T47D (cell line): ENCODE data around the gene ROBO4.

Experiments
- DNase-seq, 2 experiments: peaks; one replicate each; pipeline versions ENCODE4 v3.0.0 to v3.0.0-alpha.2; 2011 to 2012; ENCODE audit warnings: low read depth in 1 of 2, low spot score in 1 of 2
- JUND ChIP-seq: IDR thresholded peaks from 2 replicates; pipeline ENCODE4 v1.6.1; 2012; ENCODE audit warnings: low read depth
- in situ Hi-C: cut with HindIII; loops from 2 replicates; pipeline ENCODE4 v1.10.0; 2016; ENCODE audit warnings: low sequenced_read_pairs, low pct_unique_long_range_greater_than_20kb

Gene ROBO4

DNA sequence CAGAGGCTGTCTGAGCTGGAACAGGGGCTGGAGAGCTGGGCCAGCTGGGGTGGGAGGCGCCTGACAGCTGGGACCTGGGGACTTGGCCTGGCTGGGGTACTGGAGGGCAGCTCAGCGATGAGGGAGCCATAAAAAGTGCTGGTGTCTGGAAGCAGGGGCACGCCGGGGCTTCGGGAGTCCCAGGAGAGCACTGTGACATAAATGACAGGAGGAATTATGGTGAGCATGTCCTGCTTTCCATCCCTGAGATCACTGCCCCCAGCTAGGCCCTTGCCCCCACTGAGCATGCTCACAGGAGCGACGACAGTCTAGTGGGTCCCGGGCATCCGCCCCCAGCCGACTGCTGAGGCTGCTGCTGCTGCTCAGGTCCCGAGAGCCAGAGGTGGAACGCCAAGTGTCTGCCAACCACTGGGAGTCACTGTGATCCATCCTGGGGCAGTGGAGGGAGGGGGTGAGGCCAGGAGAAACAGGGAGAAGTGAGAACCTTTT lies 6.2 kb downstream of the ROBO4 start:
- no peak for TF ChIP-seq JUND
- in situ Hi-C loops, result no loop called here
- no peak for DNase-seq

DNA sequence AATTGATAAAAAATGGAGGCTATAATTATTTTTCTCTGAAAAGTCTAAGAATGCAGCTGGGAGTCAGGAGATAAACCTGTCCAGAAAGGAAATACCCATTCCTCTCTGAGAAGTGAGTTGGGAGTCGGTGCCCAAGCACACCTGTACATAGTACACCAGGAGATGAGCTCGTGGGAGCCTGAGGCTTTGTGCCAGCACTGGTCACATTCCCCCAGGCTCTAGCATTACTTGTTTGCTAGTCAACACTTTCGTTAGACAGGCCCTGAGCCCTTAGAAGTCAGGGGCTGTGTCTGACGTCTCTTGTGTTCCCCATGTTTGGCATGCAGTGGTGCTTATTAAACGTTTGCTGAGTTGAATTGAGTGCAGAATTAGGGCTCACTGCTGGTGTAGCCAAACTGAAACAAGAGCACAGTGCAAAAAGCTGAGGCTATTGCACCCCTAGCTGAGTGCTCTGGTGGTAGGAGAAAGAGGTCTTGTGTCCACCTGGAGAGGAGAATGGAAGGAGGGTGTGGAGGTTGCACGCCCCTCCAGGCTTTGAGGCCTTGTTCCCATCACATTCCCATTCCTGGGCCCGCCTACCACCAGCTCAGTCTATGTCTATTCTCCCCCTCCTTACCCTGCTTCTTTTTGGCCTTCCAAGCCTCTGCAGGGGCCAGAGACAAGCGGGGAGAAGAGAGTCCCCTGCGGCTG lies 6.8 kb downstream of the ROBO4 start:
- DNase-seq, result peak in 1 of 2 experiments; percentile 29
- TF ChIP-seq JUND, result no peak
- in situ Hi-C loops, result no loop called here

DNA sequence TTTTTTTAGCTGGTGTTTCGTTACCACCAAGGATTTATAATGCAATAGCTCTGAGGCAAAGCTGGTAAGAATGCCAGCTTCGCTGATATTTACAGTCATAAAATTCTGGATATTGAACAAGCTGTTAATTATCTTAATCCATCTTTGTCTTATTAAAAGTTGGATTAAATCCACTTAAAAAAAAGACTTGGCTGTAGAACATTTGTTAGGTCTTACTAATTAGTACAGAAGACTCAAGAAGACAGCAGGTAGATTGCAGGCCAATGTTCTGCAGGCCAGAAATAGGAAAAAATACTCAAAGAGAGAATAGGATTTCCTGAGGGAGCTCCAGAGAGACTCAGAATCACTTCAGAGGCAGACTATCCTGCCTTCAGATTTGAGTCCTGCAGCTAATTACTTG lies 7.5 kb downstream of the ROBO4 start:
- in situ Hi-C loops, result no loop called here
- no peak for DNase-seq

DNA sequence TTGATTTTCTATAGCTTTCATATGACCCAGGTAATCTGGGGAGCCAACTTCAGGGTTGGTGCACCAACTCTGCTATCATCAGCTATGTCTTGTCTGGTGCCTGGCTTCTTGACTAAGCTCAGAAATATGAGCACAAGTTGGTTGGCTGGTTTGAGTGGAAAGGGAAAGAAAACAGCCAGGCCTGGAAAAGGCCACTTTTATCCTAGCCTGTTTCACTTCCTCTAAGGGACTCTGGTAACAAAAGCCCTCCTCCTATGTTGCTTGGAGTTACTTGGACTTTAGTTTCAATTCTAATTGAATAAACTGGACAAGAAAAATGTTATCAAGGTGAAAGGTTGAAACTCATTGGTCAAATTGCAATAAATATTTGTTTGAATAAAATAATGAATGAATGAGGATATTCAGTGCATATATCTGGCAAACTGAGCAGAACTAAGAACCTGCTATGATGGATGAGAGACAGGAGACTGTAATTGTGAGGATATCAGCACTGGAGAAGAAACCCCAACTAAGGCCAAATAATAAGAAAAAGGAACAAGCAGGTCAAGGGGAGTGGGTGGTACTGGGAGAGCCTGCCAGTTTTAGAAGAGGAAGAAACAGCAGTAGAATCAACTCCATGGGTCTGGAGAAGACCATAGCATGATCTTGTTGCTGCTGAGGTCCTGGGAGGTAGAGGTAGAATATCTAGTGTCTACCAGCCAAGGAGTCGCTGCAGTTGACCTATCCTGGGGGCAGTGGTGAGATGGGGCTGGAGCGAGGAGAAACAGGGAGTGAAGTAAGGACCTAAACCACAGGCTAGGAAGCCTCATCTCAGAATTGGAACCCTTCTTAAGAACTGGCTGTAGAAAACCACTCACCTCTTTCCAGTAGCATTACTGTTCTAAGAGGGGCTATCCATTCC lies 8.2 kb downstream of the ROBO4 start:
- no peak for TF ChIP-seq JUND
- no peak for DNase-seq
- in situ Hi-C loops, result no loop called here

More for the DNA sequence above, 7.5 kb downstream of the ROBO4 start:
- no peak for TF ChIP-seq JUND

DNA sequence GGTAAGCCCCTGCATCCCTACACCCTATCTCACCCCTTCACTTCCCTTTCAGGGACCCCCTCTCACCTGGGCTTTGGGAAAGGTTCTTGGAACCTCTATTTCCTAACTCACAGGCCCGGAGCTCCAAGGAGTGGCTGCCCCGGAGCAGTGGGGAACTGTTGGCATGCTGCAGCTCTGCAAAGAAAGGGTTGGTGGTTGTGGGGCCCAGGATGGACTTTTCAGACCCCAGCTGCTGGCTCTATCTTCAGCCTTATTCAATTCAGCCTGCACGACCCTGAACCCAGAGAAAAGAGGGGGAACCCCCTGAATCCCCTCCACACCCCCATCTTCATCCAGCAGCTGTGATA lies 10.0 kb downstream of the ROBO4 start:
- in situ Hi-C loops, result no loop called here
- no peak for DNase-seq
- TF ChIP-seq JUND, result no peak

DNA sequence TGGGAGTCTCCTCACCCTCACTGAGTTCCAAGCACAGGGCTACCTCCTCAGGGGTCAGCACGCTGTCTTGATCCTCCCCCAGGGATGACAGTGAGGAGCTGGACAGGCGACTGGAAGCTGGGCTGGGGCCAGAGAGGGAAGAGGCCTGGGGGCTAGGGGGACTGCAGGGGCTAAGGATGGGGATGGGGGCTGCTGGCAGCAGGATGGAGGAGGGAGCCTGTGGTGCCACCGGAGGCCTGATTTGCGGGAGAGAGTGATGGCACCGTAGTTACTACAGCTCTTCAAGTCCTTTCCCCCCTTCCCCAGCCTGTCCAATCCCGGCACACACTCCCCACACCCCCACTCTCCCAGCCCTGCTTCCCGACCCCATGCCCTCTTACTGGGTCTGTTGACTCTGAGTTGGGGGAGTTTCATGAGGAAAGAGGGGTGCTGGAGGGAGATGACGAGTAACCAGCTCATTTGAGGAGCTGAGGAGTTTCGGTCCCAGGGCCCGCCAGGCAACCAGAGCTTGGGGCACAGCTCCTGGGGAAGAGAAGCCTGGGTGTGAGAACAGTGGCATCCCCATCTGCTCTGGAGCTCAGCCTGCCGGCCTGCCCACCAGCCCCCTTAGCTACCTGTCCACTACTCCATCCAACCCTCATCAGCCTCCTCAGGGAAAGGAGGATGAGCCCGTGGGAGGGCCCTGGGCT lies 10.5 kb downstream of the ROBO4 start:
- no peak for TF ChIP-seq JUND
- no peak for DNase-seq
- in situ Hi-C loops, result no loop called here

DNA sequence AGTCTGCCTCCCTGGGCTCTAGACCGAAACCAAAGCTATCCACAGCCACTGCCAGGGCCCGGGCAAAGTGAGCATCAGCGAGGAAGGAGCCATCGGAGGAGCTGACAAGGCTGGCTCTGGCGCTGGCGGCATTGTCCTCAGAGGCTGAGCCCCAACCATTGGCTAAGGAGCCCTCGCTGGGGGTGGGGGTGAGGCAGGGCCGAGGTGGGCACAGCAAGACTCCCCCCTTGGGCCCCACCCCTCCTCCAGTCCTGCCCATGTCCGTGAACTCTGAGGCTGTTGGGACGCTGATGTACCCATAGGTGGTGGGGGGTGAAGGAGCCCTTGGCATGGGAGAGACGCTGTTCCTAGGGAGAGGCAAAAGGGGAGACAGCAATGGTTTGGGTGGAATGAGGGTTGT lies 11.2 kb downstream of the ROBO4 start:
- no peak for DNase-seq
- TF ChIP-seq JUND, result no peak
- in situ Hi-C loops, result no loop called here

DNA sequence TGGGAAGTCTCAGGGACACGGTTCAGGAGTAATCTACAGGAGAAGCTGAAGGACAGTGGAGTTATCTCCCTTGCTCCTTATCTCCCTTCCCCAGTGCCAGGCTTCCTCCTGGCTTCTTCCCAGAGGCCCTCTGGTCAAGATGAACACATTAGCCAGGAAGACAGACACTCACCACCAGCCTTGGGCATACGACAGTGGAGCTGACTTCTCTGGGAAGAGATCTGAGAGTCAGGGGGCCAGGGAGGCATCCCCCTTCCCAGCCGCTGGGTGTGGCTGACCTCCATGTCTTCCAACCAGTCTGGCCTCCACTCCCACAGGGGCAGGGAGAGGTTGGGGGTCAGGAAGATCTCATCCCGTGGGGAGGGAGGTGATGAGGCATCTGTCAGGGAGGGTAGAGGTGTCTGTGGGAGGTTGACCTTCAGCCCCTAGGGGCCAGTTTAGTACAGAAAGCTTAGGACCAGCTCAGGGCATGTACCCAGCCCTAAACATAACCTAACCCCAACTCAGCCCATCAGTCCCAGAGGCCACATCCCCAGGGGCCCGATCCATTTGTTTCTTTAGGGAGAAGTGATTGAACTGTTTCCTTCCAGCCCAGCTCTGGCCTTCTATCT lies 12.7 kb downstream of the ROBO4 start:
- DNase-seq, result no peak
- in situ Hi-C loops, result no loop called here
- no peak for TF ChIP-seq JUND

DNA sequence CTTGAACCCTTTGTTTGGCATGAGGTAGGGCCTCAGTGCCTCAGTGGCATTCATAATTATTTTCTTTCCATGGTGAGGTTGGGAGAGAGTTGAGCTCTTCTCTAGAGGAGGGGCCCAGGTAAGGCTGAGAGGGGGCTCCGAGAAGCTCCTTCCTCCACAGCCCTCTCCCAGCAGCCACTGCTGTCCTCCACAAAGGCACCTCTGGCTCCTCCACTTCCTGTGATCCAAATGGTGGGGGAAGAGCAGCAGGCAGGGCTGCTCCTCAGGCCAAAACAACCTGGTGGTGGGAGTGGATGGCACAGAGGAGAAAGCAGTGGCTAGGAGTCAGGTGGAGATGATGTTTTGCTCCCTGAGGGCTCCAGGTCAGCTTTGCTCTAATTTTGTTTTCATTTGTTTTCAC lies 13.3 kb downstream of the ROBO4 start:
- no peak for TF ChIP-seq JUND
- DNase-seq, result no peak
- in situ Hi-C loops, result no loop called here

DNA sequence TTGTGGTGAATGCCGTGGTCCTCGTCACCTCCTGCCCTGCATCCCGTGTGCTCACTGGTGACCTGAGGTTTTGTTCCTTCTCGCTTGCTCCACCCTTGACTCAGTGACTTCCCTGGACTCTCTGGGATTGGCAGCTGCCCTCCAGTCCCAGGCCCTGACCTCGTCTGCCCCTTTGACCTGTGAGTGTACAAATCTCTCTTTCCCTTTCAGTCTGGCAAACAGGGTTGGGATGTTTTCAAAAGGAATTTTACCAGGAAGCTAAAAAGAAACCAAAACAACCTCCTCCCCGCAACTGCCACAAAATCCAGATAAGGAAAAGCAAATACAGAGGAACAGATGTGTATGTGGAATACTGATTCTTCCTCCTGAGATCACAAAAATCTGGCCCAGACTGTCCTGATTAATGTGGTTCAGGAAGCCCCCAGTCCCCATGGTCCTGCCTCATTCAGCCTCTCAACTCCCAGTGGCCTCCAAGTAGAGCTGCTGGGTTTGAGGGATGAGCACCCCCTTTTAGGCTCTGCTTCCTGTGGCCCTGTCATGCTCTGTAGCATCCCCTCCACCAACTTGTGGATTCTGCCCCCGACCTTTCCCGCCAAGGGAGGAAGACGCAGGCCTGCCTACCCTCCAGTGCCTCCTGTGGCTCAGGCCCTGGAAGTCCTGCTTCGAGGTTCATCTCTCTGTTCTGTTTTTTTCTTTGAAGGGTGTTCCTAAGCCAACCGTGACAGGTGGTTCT lies 15.2 kb downstream of the ROBO4 start:
- DNase-seq, result no peak
- TF ChIP-seq JUND, result no peak
- in situ Hi-C loops, result no loop called here

DNA sequence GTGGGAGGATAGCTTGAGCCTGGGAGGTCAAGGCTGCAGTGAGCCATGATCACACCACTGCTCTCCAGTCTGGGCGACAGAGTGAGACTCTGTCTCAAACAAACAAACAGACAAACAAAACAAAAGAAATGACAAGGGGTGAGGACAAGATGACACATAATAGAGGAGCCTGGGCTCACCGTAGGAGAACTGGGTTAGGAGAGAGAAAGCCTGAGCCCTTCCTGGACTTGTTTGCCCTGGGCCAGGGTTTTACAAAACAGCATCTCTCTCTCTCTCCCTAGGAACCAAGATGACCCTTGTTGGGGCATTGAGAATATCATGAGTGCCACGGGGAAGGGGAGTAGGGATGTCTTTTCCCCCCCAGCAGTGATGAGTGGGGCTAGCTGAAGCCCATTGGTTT lies 16.7 kb downstream of the ROBO4 start:
- DNase-seq, result no peak
- no peak for TF ChIP-seq JUND
- in situ Hi-C loops, result no loop called here

DNA sequence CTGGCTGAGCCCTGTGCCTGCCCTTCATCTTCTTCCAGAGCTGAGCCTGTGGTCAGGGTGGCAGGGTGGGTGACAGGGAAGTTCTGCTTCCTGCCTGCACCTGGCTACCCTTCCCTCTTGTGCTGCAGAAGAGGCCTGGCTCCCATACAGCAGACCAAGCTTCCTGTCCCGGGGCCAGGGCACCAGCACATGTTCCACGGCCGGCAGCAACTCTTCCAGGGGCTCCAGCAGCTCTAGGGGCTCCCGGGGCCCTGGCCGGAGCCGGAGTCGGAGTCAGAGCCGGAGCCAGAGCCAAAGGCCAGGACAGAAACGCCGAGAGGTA lies 17.4 kb downstream of the ROBO4 start:
- in situ Hi-C loops, result no loop called here
- no peak for DNase-seq
- TF ChIP-seq JUND, result no peak
